Adrenal gland (tissue), 12 donors: ENCODE data around the gene ATOH7. TPM values are rescaled to one million over a fixed set of nuclear protein-coding genes. Genes with fewer than 3 reads are reported as not detected.
"Not testable (repeated sequence)": the region's sequence is repeated elsewhere in the genome, so short reads cannot be mapped to it uniquely, and the experiment has no call there.

ENCODE experiments used
- DNase-seq, 7 donors: peaks; one replicate each; pipeline ENCODE4 v3.0.0-alpha.2; 2019 to 2020
- H3K27ac ChIP-seq, 5 donors: fragments of 200-600 bp; sonication (generic) in 4 of 5; 1 replicate in 3 of 5; 2 replicates in 2 of 5; pipeline versions ENCODE4 v1.5.1 to v1.8.0; 2016 to 2020; ENCODE audit warnings: mild to moderate bottlenecking in 1 of 5
- H3K27me3 ChIP-seq: fragments of 200-600 bp; 2 replicates; pipeline ENCODE4 v1.8.0; 2021
- H3K36me3 ChIP-seq, 2 donors: fragments of 200-600 bp; replicated peaks in 1 of 2; 1 replicate in 1 of 2; 2 replicates in 1 of 2; pipeline versions ENCODE4 v1.5.1 to v1.8.0; 2018 to 2022
- H3K4me1 ChIP-seq, 2 donors: fragments of 200-600 bp; replicated peaks in 1 of 2; 1 replicate in 1 of 2; 2 replicates in 1 of 2; pipeline versions ENCODE4 v1.5.1 to v1.8.0; 2018 to 2021
- H3K4me3 ChIP-seq, 4 donors: fragments of 200-600 bp; sonication (generic) in 3 of 4; one replicate each; pipeline ENCODE4 v1.5.1; 2016 to 2018
- H3K9me3 ChIP-seq, 3 donors: fragments of 200-600 bp; sonication (generic) in 1 of 3; replicated peaks in 1 of 3; 1 replicate in 2 of 3; 2 replicates in 1 of 3; pipeline versions ENCODE4 v1.5.1 to v1.8.0; 2016 to 2021
- POLR2A ChIP-seq, 2 donors: fragments of 450-650 bp; IDR thresholded peaks; one replicate each; pipeline ENCODE4 v1.6.1; 2017; ENCODE audit warnings: antibody characterized with exemption in 2 of 2, mild to moderate bottlenecking in 2 of 2, moderate library complexity in 1 of 2
- WGBS, 4 donors: extraction: QIAGEN DNeasy Blood & Tissue Kit in 2 of 4; methylation state at CpG; one replicate each; pipeline versions ENCODE4 v1.1.5 to v1.1.7; 2013 to 2017; 5-methylcytosine and 5-hydroxymethylcytosine counted together
- intact Hi-C, 2 donors: fragments of 100-400 bp; cut with DNase I; formaldehyde crosslinking; loops; one replicate each; pipeline versions ENCODE4 v1.14.1 to v1.15.0; 2022 to 2023
- polyA plus RNA-seq, 3 donors: library from polyadenylated mRNA; stranded (reverse); fragments of 200-250 nt in 2 of 3; fragments of 350-450 nt in 1 of 3; fragmentation: Illumina TruSeq in 1 of 3; extraction: RNeasy Lipid Tissue Mini Kit (QIAGEN cat#74804) in 1 of 3; gene quantifications; one replicate each; pipeline ENCODE4 v1.2.3, GENCODE V29; 2013 to 2014
- total RNA-seq, 9 donors: library from RNA; depleted of rRNA in 4 of 9; stranded (reverse); fragments of >200 nt in 4 of 9; fragments of 120-200 nt in 1 of 9; fragmentation: NEBNext Ultra II Directional in 1 of 9; extraction: Animal tissue kit (Norgen Biotek cat#: 25700) in 1 of 9; gene quantifications; one replicate each; pipeline versions ENCODE4 v1.1.0 to v1.2.4, GENCODE V29; 2013 to 2023
- TF ChIP-seq, protein P1 (sequence below), 6 experiments: fragments of 450-650 bp in 4 of 6; fragments of 200-600 bp in 2 of 6; sonication (generic) in 1 of 6; IDR thresholded peaks; 1 replicate in 5 of 6; 2 replicates in 1 of 6; pipeline versions ENCODE4 v1.5.1 to v1.8.0; 2016 to 2021; ENCODE audit warnings: antibody characterized with exemption in 6 of 6, mild to moderate bottlenecking in 2 of 6, moderate library complexity in 1 of 6
- donor health status: healthy with polysubstance abuse.
- donor health status: Bipolar disorder and iron deficiency.
- donor health status: DM: yes; HTN: yes; CAD: no.
- donor health status: DM: no; HTN: no; CAD: no.
- donor health status: DM: no; HTN: no; CAD: no.
- donor health status: DM: yes; HTN: yes; CAD: no.

ATOH7 gene
- total and polyA plus RNA-seq, 12 donors, result 0.14 to 0.71 (median 0.29) TPM; not detected in 6

DNA sequence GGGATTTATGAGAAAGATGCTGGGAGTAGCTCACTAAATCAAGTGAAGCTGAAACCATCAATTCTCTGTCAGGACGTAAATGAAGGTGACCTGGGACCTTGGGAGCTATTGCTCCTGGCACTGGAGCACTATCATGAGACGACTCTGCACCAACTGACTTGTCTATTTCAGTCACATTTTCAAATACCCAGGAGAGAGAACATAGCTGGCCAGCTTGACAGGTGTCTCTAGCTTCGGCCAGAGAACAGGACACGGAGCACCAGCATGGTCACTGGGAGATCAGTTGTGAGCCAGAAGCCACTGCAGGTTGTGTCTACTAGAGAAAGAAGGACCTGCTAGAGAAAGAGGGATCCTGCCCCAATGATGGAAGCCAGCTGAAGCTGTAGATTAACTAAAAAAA lies 17.4 kb upstream of the ATOH7 start:
- Histone ChIP-seq H3K4me1 (no peaks in the 10 kb centered on the region), H3K9me3 (no peaks in the 10 kb centered on the region), H3K36me3 (no peaks in the 10 kb centered on the region), H3K27ac (no peak overlapping the region), H3K4me3 (no peak overlapping the region), H3K27me3 (no peaks in the 10 kb centered on the region)
- no peak for DNase-seq
- intact Hi-C loops, result no loop called here
- 87 to 88% (median 88%) methylated on average over 4 of the region's 4 CpGs for WGBS, 4 donors
- TF ChIP-seq, protein P1, sequence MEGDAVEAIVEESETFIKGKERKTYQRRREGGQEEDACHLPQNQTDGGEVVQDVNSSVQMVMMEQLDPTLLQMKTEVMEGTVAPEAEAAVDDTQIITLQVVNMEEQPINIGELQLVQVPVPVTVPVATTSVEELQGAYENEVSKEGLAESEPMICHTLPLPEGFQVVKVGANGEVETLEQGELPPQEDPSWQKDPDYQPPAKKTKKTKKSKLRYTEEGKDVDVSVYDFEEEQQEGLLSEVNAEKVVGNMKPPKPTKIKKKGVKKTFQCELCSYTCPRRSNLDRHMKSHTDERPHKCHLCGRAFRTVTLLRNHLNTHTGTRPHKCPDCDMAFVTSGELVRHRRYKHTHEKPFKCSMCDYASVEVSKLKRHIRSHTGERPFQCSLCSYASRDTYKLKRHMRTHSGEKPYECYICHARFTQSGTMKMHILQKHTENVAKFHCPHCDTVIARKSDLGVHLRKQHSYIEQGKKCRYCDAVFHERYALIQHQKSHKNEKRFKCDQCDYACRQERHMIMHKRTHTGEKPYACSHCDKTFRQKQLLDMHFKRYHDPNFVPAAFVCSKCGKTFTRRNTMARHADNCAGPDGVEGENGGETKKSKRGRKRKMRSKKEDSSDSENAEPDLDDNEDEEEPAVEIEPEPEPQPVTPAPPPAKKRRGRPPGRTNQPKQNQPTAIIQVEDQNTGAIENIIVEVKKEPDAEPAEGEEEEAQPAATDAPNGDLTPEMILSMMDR (IDR thresholded peaks at IDR 0.05), result no peak
- TF ChIP-seq POLR2A (IDR thresholded peaks at IDR 0.05), result no peak

DNA sequence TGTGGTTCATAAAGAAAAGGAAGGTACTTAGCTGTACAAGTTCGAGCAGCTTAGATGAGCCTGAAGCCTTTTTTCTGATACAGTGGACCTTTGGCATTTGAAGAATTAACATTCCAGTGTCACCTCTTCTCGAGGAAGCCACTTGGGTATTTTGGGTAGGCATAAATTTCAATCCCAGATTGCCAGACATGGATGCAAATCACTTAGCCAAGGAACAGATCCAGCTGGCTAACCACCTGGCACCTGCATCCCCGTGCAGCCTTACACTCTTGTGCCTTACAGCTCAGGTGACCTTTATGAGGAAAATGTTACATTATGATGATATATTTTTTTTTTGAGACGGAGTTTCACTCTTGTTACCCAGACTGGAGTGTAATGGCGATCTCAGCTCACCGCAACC lies 16.0 kb upstream of the ATOH7 start:
- no peak overlapping the region for H3K4me3 ChIP-seq
- no peaks in the 10 kb centered on the region for H3K4me1 ChIP-seq
- no peak for DNase-seq
- no peaks in the 10 kb centered on the region for H3K36me3 ChIP-seq
- no peak overlapping the region for H3K27ac ChIP-seq
- TF ChIP-seq POLR2A (IDR thresholded peaks at IDR 0.05), result no peak
- TF ChIP-seq, protein P1 (IDR thresholded peaks at IDR 0.05), result no peak
- no peaks in the 10 kb centered on the region for H3K27me3 ChIP-seq
- H3K9me3 ChIP-seq, result no peaks in the 10 kb centered on the region
- intact Hi-C loops, result no loop called here
- 73 to 89% (median 82%) methylated on average over 6 of the region's 6 CpGs for WGBS, 4 donors

DNA sequence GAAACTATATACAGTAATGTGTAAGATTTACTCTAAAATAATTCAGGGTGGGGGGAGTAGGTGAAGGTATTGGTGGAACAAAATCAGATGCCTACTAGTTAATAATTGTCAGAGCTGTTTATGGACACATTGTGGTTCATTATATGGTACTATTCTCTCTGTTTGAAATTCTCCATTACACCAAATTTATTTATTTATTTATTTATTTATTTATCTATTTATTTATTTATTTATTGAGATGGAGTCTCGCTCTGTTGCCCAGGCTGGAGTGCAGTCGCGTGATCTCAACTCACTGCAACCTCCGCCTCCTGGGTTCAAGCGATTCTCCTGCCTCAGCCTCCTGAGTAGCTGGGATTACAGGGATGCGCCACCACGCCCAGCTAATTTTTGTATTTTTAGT lies 14.5 kb upstream of the ATOH7 start:
- WGBS, 4 donors, result 91 to 98% (median 95%) methylated on average over 7 of the region's 7 CpGs
- H3K27ac ChIP-seq, H3K9me3 ChIP-seq, H3K36me3 ChIP-seq, H3K4me3 ChIP-seq, intact Hi-C loops, H3K4me1 ChIP-seq, DNase-seq, H3K27me3 ChIP-seq: not testable (repeated sequence)

DNA sequence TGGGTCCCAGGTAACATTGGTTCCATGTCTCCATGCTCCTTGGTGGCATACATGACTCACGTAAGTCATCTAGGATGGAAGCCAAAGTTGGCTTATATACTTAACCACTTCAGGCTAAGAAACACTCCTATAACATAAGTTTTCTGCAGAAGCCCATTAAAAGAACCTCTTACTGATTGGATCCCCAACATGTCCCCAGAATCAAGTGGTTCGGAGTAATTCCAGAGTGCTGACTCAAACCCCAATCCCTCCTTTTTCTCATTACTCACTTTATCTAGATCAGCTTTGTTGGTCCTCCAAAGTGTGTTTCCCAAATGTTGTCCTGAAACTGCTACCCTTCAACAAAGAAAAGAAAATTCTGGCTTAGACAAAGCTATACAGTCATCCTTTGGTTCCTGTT lies 10.1 kb upstream of the ATOH7 start:
- Histone ChIP-seq H3K27ac (no peak overlapping the region), H3K27me3 (no peaks in the 10 kb centered on the region), H3K4me1 (no peaks in the 10 kb centered on the region), H3K9me3 (no peaks in the 10 kb centered on the region), H3K4me3 (no peak overlapping the region), H3K36me3 (no peaks in the 10 kb centered on the region)
- no peak for DNase-seq
- WGBS, 4 donors, result 60 to 94% (median 85%) methylated on average over 2 of the region's 2 CpGs
- intact Hi-C loops, result no loop called here
- no peak for TF ChIP-seq POLR2A (IDR thresholded peaks at IDR 0.05)
- TF ChIP-seq, protein P1 (IDR thresholded peaks at IDR 0.05), result no peak

DNA sequence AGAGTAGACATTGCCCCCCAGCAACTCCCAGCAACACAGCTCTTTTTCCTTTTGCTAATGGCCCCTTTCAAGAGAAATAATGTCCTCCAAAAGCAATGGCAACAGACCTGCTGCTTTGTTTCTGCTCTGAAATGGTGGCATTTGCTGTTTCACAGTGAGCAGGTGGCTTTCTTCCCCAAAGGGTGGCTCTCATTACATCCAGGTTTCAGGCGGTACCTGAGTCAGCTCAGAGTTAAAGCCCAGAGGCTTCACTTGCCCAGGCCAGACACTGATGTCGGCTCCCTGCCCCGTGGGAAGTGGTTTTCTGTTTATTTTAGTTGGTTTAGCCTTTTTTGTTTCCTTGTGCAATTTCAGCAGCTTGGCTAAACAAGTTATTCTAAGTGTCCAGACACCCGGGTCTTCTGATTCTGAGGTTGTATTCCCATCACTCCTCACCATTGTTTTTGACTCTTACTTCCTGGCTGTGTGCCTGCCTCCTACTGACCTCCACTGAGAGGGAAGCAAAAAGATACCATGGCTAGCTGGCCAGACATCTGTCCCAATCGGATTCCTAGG lies 7.8 kb upstream of the ATOH7 start:
- Histone ChIP-seq H3K4me1 (no peaks in the 10 kb centered on the region), H3K4me3 (no peak overlapping the region), H3K36me3 (no peaks in the 10 kb centered on the region), H3K27ac (no peak overlapping the region), H3K27me3 (no peaks in the 10 kb centered on the region), H3K9me3 (no peaks in the 10 kb centered on the region)
- DNase-seq, result no peak
- intact Hi-C loops, result loop anchor here in 1 of 2 donors (10.0 kb wide), 1 partner anchor 55 kb away; no protein-coding TSS in a partner anchor
- 72 to 87% (median 78%) methylated on average over 5 of the region's 5 CpGs for WGBS, 4 donors
- no peak for TF ChIP-seq POLR2A (IDR thresholded peaks at IDR 0.05)
- TF ChIP-seq, protein P1 (IDR thresholded peaks at IDR 0.05), result no peak
